SK-N-SH (cell line): ENCODE measurements around the gene DNM2.

Experiments used
- SIN3A ChIP-seq: IDR thresholded peaks from 2 replicates; pipeline ENCODE4 v1.6.1; 2012; ENCODE audit warnings: low read depth, mild to moderate bottlenecking, low read length, moderate library complexity, borderline replicate concordance
- TAF1 ChIP-seq: IDR thresholded peaks from 2 replicates; pipeline ENCODE4 v1.6.1; 2012; ENCODE audit warnings: low read depth, mild to moderate bottlenecking, low read length, moderate library complexity, borderline replicate concordance

DNA sequence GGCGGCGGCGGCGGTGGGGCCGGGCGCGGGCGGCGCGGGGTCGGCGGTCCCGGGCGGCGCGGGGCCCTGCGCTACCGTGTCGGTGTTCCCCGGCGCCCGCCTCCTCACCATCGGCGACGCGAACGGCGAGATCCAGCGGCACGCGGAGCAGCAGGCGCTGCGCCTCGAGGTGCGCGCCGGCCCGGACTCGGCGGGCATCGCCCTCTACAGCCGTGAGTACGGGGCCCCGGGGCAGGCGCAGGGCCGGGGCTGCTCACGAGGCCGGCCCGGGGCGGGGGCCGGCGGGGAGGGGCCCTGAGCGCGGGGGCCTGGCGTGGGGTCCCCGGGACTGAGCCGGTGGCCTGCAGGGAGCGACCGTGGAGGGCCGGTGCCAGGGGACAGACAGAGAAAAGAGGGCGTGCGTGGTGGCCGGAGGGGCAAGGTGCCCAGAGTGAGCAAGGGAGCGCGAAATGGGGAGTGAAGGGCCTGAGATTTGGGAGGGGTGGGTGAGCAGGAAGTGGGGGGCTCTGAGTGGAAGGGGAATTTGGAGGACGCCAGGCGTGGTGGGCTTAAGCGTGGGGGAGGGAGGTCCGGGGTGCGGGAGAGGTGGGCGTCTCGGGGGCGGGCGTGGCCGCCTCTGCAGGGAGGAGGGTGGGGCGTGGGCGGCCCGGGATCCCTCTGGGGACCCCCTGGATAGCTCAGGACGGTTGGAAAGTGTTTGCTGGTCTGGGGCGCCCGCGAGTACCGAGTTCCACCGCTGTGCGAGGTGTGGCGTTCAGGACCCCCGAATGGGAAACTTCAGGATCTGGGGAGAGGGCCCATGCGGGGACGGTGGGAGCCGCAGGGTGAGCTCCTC, 154.0 kb downstream of the DNM2 start:
- TF ChIP-seq TAF1 (no peak), SIN3A (no peak)
